GM12874 (cell line): Measurements from ENCODE around the gene GARIN5B.

Experiments used
- CTCF ChIP-seq: IDR thresholded peaks from 2 replicates; pipeline ENCODE4 v1.5.1; 2011; ENCODE audit warnings: low read depth, mild to moderate bottlenecking, control low read depth, low read length, moderate library complexity; ENCODE audit not compliant: insufficient read depth

GARIN5B gene

GRCh38 chr19:55312621-55313512 lies 50.2 kb downstream of the GARIN5B start:
- TF ChIP-seq CTCF, result no peak

DNA sequence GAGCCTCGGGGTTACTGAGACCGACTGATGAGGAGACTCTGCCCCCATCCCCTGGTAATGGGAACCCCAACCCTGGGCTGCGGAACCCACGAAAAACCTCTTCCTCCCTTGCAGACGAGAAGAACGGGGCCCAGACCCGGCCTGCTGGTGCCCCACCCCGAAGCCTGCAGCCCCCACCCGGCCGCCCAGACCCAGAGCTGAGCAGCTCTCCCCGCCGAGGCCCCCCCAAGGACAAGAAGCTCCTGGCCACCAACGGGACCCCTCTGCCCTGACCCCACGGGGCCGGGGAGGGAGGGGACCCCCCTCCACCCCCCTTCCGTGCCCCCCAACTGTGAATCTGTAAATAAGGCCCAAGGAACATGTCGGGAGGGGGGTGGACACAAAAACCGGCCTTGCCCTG lies 51.3 kb downstream of the GARIN5B start:
- no peak for TF ChIP-seq CTCF

- TF ChIP-seq CTCF, result no peak
Measured at GRCh38 chr19:55311397-55311796, 51.7 kb downstream of the GARIN5B start.

GRCh38 chr19:55310498-55310897 lies 52.6 kb downstream of the GARIN5B start:
- no peak for TF ChIP-seq CTCF

- TF ChIP-seq CTCF, result no peak
Measured at GRCh38 chr19:55309448-55309847, 53.6 kb downstream of the GARIN5B start.

- no peak for TF ChIP-seq CTCF
Measured at GRCh38 chr19:55308281-55308680, 54.8 kb downstream of the GARIN5B start.

- TF ChIP-seq CTCF, result no peak
Measured at GRCh38 chr19:55306712-55307111, 56.3 kb downstream of the GARIN5B start.
